ENCODE measurements around the gene ABCF1.
"Not testable (repeated sequence)": the region's sequence is repeated elsewhere in the genome, so short reads cannot be mapped to it uniquely, and the experiment has no call there.

Gene ABCF1

GRCh38 chr6:30571075-30571761 lies at the start of gene ABCF1:
Gene ABCF1, plus strand, starts transcription at chr6:30571442. Its CDS starts 46 bp downstream, at chr6:30571488.
- peak; percentile 99 for DNase-seq (ENCODE audit: low spot score)

- not testable (repeated sequence) for DNase-seq (ENCODE audit: low spot score)
Observed at GRCh38 chr6:30521952-30522351, 49.3 kb upstream of the ABCF1 start.

GRCh38 chr6:30526444-30526843 lies 44.8 kb upstream of the ABCF1 start:
- not testable (repeated sequence) for DNase-seq (ENCODE audit: low spot score)

- not testable (repeated sequence) for DNase-seq (ENCODE audit: low spot score)
Observed at GRCh38 chr6:30529349-30529875, 41.8 kb upstream of the ABCF1 start.

GRCh38 chr6:30530014-30530413 lies 41.2 kb upstream of the ABCF1 start:
- no peak for DNase-seq (ENCODE audit: low spot score)

- DNase-seq (ENCODE audit: low spot score), result no peak
Observed at GRCh38 chr6:30533460-30534294, 37.6 kb upstream of the ABCF1 start.

GRCh38 chr6:30537931-30538330 lies 33.3 kb upstream of the ABCF1 start:
- no peak for DNase-seq (ENCODE audit: low spot score)

- peak; percentile 79 for DNase-seq (ENCODE audit: low spot score)
Observed at GRCh38 chr6:30541515-30542403, 29.5 kb upstream of the ABCF1 start.

- no peak for DNase-seq (ENCODE audit: low spot score)
Observed at GRCh38 chr6:30542404-30542725, 28.9 kb upstream of the ABCF1 start.

GRCh38 chr6:30542915-30543314 lies 28.3 kb upstream of the ABCF1 start:
- no peak for DNase-seq (ENCODE audit: low spot score)

- no peak for DNase-seq (ENCODE audit: low spot score)
Observed at GRCh38 chr6:30543821-30544220, 27.4 kb upstream of the ABCF1 start.

- DNase-seq (ENCODE audit: low spot score), result peak; percentile 76
Observed at GRCh38 chr6:30544666-30545272, 26.5 kb upstream of the ABCF1 start.

- no peak for DNase-seq (ENCODE audit: low spot score)
Observed at GRCh38 chr6:30547454-30547853, 23.8 kb upstream of the ABCF1 start.

GRCh38 chr6:30548375-30548774 lies 22.9 kb upstream of the ABCF1 start:
- no peak for DNase-seq (ENCODE audit: low spot score)

- DNase-seq (ENCODE audit: low spot score), result no peak
Observed at GRCh38 chr6:30554404-30554803, 16.8 kb upstream of the ABCF1 start.

- no peak for DNase-seq (ENCODE audit: low spot score)
Observed at GRCh38 chr6:30554962-30555815, 16.1 kb upstream of the ABCF1 start.

- no peak for DNase-seq (ENCODE audit: low spot score)
Observed at GRCh38 chr6:30555816-30556065, 15.5 kb upstream of the ABCF1 start.

GRCh38 chr6:30556066-30556905 lies 15.0 kb upstream of the ABCF1 start, which contains the start of gene GNL1:
Gene GNL1, minus strand, starts transcription at chr6:30556489. Its CDS starts 286 bp downstream, at chr6:30556203.
- peak; percentile 94 for DNase-seq (ENCODE audit: low spot score)

- peak; percentile 88 for DNase-seq (ENCODE audit: low spot score)
Observed at GRCh38 chr6:30556906-30557682, 14.1 kb upstream of the ABCF1 start, which contains the start of gene PRR3. Gene PRR3, plus strand, starts transcription at chr6:30557295. Its CDS starts 50 bp downstream, at chr6:30557345.
